Femur (tissue), 1 donor: ENCODE measurements around the gene MRNIP.

Experiments used
- DNase-seq: peaks from one replicate; pipeline ENCODE4 v3.0.0-alpha.2; 2017

Gene MRNIP, protein sequence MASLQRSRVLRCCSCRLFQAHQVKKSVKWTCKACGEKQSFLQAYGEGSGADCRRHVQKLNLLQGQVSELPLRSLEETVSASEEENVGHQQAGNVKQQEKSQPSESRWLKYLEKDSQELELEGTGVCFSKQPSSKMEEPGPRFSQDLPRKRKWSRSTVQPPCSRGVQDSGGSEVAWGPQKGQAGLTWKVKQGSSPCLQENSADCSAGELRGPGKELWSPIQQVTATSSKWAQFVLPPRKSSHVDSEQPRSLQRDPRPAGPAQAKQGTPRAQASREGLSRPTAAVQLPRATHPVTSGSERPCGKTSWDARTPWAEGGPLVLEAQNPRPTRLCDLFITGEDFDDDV

DNA sequence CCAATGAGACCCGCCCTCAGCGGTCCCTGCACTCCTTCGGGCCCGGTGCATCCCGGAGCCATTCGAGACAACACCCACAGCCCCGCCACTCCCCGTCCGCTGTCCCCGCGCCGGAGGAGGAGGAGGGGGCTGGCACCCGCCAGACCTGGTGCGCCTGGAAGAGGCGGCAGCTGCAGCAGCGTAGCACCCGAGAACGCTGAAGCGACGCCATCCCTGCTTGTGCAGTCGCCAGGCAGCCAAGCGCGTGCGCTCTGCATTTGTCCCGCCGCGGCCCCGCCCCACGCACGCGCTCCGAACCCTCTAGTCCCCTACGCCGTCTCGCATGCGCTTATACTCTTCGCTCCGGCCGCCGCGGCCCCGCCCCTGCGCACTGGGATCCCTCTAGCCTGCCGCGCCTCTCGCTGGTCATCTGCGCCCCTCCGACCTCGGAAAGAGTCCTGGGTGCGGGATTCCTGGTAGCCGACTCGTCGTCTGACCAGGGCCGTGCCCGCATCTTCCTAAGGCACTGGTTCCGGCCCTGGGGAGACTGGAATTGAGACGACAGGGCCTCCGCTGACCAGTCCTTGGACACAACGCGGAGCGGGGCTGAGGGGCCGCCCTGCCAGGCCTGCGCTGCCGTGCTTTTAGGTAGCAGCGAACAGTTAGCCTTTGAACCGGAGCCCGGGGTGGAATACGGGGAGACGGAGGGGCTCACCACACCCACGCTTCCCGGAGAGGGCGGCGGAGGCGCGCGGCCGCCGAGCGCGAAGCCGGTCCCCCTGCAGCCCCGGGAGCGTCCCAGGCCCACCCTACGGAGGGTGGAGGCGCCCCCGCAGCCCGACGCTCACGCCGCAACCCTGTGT, at the start of gene MRNIP:
Gene MRNIP (minus strand): TSS at position 232 of the 842 bp plus-strand sequence. CDS start 21 bp downstream, at position 211.
- DNase-seq: peak; percentile 97

DNA sequence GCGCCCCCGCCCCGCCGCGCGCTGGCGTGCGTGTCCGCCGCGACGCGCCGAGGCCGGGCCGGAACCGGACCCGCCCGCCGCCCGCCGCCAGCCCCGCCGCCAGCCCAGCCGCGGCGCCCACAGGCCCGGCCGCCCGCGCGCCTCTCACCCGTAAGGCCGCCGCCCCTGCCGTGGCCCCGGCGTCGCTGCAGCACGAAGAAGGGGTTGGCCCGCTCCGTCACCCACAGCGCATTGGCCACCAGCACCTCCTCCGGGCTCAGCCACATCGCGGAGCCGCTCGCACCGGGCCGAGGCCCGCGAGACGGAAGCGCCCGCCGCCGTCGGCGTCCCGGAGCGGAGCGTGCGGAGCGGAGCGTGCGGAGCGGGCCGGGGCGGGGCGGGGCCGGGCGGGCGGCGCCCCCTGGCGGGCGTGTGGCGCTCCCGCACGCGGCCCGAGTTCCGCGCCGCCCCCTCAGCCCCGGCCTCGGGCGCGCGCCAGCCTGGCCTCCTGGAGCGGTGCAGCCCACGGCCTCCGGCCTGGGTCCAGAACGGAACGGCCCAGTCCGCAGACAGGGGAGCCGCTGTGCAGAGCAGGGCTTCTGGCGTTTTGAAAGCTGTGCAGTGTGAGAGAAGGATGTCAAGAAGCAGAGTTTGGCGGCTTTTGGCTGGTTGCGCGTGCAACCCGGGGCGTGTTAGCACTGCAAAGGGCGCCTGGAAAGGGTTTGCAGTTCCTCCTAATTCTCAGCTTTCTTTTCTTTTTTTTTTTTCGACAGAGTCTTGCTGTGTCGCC, 49.1 kb upstream of the MRNIP start, which contains the start of gene TBC1D9B:
Gene TBC1D9B (minus strand): TSS at position 342 of the 769 bp plus-strand sequence. CDS start 76 bp downstream, at position 266.
- peak; percentile 84 for DNase-seq

DNA sequence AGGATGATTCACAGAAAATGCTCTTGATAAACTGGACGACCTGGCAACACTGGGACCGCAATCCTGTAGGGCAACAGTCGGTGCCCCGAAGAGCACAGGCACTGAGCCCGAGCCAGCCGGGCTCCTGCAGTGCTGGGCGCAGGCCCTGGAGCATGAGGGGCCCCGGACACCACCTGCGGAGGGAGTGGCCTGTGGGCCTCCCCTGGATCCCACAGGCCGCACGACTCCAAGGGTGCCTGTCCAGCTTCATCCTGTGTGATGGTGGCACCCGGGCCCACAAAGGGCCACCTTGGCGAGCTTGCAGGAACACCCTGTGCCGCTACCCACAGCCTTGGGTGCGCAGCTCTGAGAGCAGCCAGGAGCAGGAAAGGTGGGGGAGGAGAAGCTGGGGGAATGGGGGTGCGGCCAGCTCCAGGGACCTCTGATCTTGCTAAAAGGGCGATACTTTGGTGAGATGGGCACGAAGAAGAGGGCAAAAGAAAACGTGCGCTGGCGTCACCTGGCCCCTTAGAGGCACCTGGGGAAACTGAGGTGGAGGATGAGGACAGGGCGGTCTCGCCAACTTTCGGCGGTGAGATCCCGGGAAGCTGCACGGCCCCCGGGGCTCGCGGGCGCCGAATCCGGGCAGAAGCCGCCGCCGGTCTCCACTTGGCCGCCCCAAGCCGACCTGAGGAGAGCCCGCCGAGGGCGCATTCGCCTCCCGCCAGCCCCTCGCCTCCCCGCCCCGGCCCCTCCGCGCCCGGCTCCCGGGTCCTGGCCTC, 48.4 kb upstream of the MRNIP start:
- DNase-seq: no peak

- DNase-seq: no peak
Measured at GRCh38 chr5:179906294-179906794, 47.7 kb upstream of the MRNIP start.

DNA sequence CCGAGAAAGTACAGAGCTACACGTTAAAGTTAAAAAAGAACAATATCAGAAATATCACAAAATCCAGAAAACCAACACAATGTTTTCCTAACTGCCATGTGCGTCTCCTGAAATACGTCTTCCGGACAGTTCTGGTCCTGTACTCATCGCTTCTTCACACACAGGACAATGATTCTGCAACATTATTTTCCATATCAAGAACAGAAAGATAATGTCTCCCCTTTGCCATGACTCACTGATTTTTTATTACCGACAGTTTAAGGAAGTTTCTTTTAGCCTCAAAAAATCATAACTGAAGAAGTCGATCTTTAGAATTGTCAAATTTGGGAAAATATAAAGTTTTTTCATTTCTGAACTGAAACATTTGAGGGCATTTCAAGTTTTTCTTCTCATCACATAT, 46.5 kb upstream of the MRNIP start:
- no peak for DNase-seq

GRCh38 chr5:179904463-179905160, 46.0 kb upstream of the MRNIP start:
- DNase-seq: no peak

DNA sequence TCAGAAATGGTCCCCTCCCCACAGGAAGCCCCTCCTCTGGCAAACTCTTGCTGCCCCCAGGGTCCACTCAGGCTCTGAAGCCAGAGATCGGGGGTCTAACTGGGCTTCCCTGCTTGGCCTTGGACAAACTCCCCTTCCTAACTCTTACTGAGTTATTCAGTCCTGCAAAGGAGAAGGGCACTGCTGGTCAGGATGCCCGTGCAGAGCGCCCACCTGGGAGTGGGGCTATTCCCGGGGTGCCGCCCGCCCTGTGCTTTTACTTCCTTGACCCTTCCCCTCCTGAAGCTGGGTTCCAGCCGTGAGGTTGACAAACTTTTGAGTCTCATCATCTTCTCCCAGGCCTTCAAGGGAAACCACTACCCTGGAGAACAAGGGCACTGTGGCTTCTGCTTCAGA, 44.1 kb upstream of the MRNIP start:
- DNase-seq: no peak

- DNase-seq: no peak
Measured at GRCh38 chr5:179901915-179902762, 43.5 kb upstream of the MRNIP start.

- DNase-seq: no peak
Measured at GRCh38 chr5:179901462-179901861, 42.8 kb upstream of the MRNIP start.

DNA sequence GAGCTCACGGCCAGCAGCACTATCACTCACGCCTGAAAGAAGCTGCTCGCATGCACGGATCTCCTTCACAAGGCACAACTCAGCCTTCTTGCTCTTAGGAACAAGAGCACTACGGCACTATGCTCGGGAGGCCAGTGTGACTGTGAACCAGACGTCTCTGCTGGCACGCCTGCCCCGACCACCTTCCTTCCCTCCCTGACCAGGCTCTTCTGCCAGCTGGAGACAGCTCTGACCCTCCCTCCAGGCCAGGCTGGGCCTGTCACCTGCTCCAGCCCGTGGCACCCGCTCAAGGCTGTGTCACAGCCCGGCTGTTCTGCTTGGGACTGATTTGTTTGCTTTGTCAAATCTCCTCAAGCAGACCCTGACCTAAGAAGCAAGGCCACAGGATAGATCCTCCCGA, 42.1 kb upstream of the MRNIP start:
- DNase-seq: no peak

GRCh38 chr5:179900206-179900605, 41.6 kb upstream of the MRNIP start:
- DNase-seq: no peak

GRCh38 chr5:179895861-179896260, 37.2 kb upstream of the MRNIP start:
- no peak for DNase-seq

GRCh38 chr5:179893958-179894895, 35.6 kb upstream of the MRNIP start:
- no peak for DNase-seq

GRCh38 chr5:179893076-179893957, 34.7 kb upstream of the MRNIP start:
- no peak for DNase-seq

GRCh38 chr5:179892255-179892654, 33.6 kb upstream of the MRNIP start:
- DNase-seq: no peak

GRCh38 chr5:179890751-179891682, 32.4 kb upstream of the MRNIP start:
- DNase-seq: no peak

DNA sequence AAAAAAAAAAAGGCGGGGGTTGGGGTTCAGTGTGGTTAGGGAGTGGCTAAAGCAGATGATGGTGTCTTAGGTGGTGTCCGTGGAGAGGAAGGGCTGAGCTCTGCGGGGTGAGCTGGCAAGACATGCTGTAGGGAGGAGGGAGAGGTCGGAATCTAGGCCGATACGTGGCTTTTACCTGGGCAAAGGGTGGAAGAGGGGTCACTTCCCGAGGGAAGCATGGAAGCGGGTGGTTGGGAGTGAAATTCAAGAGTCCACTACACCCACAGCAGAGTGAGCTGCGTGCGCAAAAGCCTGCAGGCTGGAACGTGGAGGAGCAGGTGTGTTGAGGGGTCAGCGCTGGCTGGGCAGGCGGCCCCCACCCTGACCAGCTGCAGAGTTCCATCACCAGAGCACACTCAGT, 31.3 kb upstream of the MRNIP start:
- no peak for DNase-seq
